Measurements from ENCODE around the gene OSR1. TPM values are rescaled to one million over a fixed set of nuclear protein-coding genes. Genes with fewer than 3 reads are reported as not detected.

Gene OSR1
- polyA plus RNA-seq, 4 donors = 0.27 to 12.2 (median 2.2) TPM; not detected in 1

GRCh38 chr2:19371996-19372582 lies 13.7 kb upstream of the OSR1 start:
- Histone ChIP-seq H3K4me1 (ENCODE audit: control insufficient read depth in 3 of 3, insufficient read depth in 2 of 3, low read depth in 1 of 3, low read length in 2 of 3) (no peaks in the 10 kb centered on the region), H3K27me3 (ENCODE audit: control insufficient read depth in 3 of 3, insufficient read depth in 3 of 3, low read length in 3 of 3) (peaks cover 0 to 16% (median 5%) of the 10 kb centered on the region in 3 donors), H3K36me3 (ENCODE audit: control insufficient read depth in 3 of 3, insufficient read depth in 2 of 3, low read depth in 1 of 3, low read length in 3 of 3) (no peaks in the 10 kb centered on the region), H3K27ac (ENCODE audit: low read depth in 1 of 3, low read length in 2 of 3) (no peak overlapping the region), H3K9me3 (ENCODE audit: control insufficient read depth in 2 of 2, insufficient read depth in 1 of 2, low read depth in 1 of 2, low read length in 1 of 2) (no peaks in the 10 kb centered on the region), H3K4me3 (ENCODE audit: low read depth in 1 of 3, low read length in 3 of 3) (no peak overlapping the region)
- no peak for FAIRE-seq
- 58 to 75% (median 60%) methylated on average over 4 of the region's 4 CpGs for WGBS, 3 donors
- DNase-seq = no peak

GRCh38 chr2:19369341-19369955 lies 11.0 kb upstream of the OSR1 start:
- no peak for FAIRE-seq
- 36 to 75% (median 46%) methylated on average over 2 of the region's 2 CpGs for WGBS, 3 donors
- no peaks in the 10 kb centered on the region for H3K9me3 ChIP-seq (ENCODE audit: control insufficient read depth in 2 of 2, insufficient read depth in 1 of 2, low read depth in 1 of 2, low read length in 1 of 2)

GRCh38 chr2:19368760-19369159 lies 10.3 kb upstream of the OSR1 start:
- no peak for FAIRE-seq
- Histone ChIP-seq H3K4me1 (ENCODE audit: control insufficient read depth in 3 of 3, insufficient read depth in 2 of 3, low read depth in 1 of 3, low read length in 2 of 3) (no peaks in the 10 kb centered on the region), H3K27me3 (ENCODE audit: control insufficient read depth in 3 of 3, insufficient read depth in 3 of 3, low read length in 3 of 3) (peaks cover 0 to 33% (median 5%) of the 10 kb centered on the region in 3 donors), H3K4me3 (ENCODE audit: low read depth in 1 of 3, low read length in 3 of 3) (no peak overlapping the region), H3K36me3 (ENCODE audit: control insufficient read depth in 3 of 3, insufficient read depth in 2 of 3, low read depth in 1 of 3, low read length in 3 of 3) (no peaks in the 10 kb centered on the region), H3K27ac (ENCODE audit: low read depth in 1 of 3, low read length in 2 of 3) (no peak overlapping the region), H3K9me3 (ENCODE audit: control insufficient read depth in 2 of 2, insufficient read depth in 1 of 2, low read depth in 1 of 2, low read length in 1 of 2) (no peaks in the 10 kb centered on the region)
- DNase-seq = no peak
- 55 to 77% (median 63%) methylated on average over 4 of the region's 4 CpGs for WGBS, 3 donors

More at GRCh38 chr2:19369341-19369955, 11.0 kb upstream of the OSR1 start:
- Histone ChIP-seq H3K27ac (ENCODE audit: low read depth in 1 of 3, low read length in 2 of 3) (no peak overlapping the region), H3K4me3 (ENCODE audit: low read depth in 1 of 3, low read length in 3 of 3) (no peak overlapping the region), H3K4me1 (ENCODE audit: control insufficient read depth in 3 of 3, insufficient read depth in 2 of 3, low read depth in 1 of 3, low read length in 2 of 3) (no peaks in the 10 kb centered on the region), H3K36me3 (ENCODE audit: control insufficient read depth in 3 of 3, insufficient read depth in 2 of 3, low read depth in 1 of 3, low read length in 3 of 3) (no peaks in the 10 kb centered on the region), H3K27me3 (ENCODE audit: control insufficient read depth in 3 of 3, insufficient read depth in 3 of 3, low read length in 3 of 3) (peaks cover 0 to 27% (median 6%) of the 10 kb centered on the region in 3 donors)
- no peak for DNase-seq

DNA sequence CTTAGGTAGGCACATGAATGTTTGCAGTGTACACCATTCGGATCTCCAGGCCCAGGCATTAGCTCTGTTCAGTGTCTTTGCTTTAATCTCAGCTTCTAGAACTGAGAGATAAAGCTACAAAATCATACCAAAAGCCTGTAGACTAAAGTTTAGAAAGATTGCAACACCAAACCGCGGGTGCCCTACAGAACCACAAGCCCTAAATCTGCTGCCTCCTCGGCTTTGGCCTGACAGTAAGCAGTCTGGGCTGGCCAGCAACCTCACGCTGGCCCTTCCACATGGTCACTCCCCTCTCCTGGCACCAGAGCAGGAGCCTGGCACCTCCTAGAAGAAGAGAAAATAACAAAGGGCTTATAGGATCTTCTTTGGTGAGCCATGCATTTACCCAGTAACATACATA lies 8.9 kb upstream of the OSR1 start:
- no peak overlapping the region for H3K4me3 ChIP-seq (ENCODE audit: low read depth in 1 of 3, low read length in 3 of 3)
- no peak overlapping the region for H3K27ac ChIP-seq (ENCODE audit: low read depth in 1 of 3, low read length in 2 of 3)
- peaks cover 0 to 5% (median 0%) of the 10 kb centered on the region in 3 donors for H3K4me1 ChIP-seq (ENCODE audit: control insufficient read depth in 3 of 3, insufficient read depth in 2 of 3, low read depth in 1 of 3, low read length in 2 of 3)
- WGBS, 3 donors = 71 to 78% (median 76%) methylated on average over 5 of the region's 5 CpGs
- DNase-seq (no peak), FAIRE-seq (no peak)
- H3K36me3 ChIP-seq (ENCODE audit: control insufficient read depth in 3 of 3, insufficient read depth in 2 of 3, low read depth in 1 of 3, low read length in 3 of 3) = no peaks in the 10 kb centered on the region
- peaks cover 0 to 44% (median 5%) of the 10 kb centered on the region in 3 donors for H3K27me3 ChIP-seq (ENCODE audit: control insufficient read depth in 3 of 3, insufficient read depth in 3 of 3, low read length in 3 of 3)
- no peaks in the 10 kb centered on the region for H3K9me3 ChIP-seq (ENCODE audit: control insufficient read depth in 2 of 2, insufficient read depth in 1 of 2, low read depth in 1 of 2, low read length in 1 of 2)

GRCh38 chr2:19365126-19365525 lies 6.7 kb upstream of the OSR1 start:
- Histone ChIP-seq H3K4me1 (ENCODE audit: control insufficient read depth in 3 of 3, insufficient read depth in 2 of 3, low read depth in 1 of 3, low read length in 2 of 3) (peaks cover 0 to 17% (median 0%) of the 10 kb centered on the region in 3 donors), H3K9me3 (ENCODE audit: control insufficient read depth in 2 of 2, insufficient read depth in 1 of 2, low read depth in 1 of 2, low read length in 1 of 2) (no peaks in the 10 kb centered on the region), H3K36me3 (ENCODE audit: control insufficient read depth in 3 of 3, insufficient read depth in 2 of 3, low read depth in 1 of 3, low read length in 3 of 3) (no peaks in the 10 kb centered on the region), H3K4me3 (ENCODE audit: low read depth in 1 of 3, low read length in 3 of 3) (no peak overlapping the region), H3K27ac (ENCODE audit: low read depth in 1 of 3, low read length in 2 of 3) (no peak overlapping the region), H3K27me3 (ENCODE audit: control insufficient read depth in 3 of 3, insufficient read depth in 3 of 3, low read length in 3 of 3) (peaks cover 0 to 63% (median 7%) of the 10 kb centered on the region in 3 donors)
- DNase-seq (no peak), FAIRE-seq (no peak)
- 55 to 79% (median 73%) methylated on average over 3 of the region's 3 CpGs for WGBS, 3 donors

DNA sequence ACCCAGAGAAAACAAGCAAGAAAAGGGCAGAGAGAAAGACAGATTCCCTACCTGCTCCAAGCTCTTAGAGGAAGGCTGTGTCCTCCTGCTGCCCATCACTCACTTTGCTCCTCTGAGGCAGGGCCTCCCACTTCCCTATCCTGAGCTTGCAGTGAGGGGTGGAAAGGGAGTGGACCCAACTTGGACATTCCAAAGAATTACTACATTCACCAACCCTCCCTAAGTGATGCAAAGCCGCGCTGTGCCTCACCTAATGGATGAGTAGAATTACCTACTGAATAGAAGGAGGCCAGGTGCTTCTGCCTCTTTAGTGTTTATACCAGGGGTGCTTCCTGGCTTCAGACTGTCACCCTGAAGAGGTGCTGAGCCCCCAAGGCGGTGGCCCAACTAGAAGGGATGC lies 5.6 kb upstream of the OSR1 start:
- WGBS, 3 donors = 35 to 49% (median 45%) methylated on average over 3 of the region's 3 CpGs
- FAIRE-seq = no peak
- no peak for DNase-seq
- H3K27ac ChIP-seq (ENCODE audit: low read depth in 1 of 3, low read length in 2 of 3) = no peak overlapping the region
- H3K4me1 ChIP-seq (ENCODE audit: control insufficient read depth in 3 of 3, insufficient read depth in 2 of 3, low read depth in 1 of 3, low read length in 2 of 3) = peaks cover 0 to 20% (median 0%) of the 10 kb centered on the region in 3 donors
- H3K36me3 ChIP-seq (ENCODE audit: control insufficient read depth in 3 of 3, insufficient read depth in 2 of 3, low read depth in 1 of 3, low read length in 3 of 3) = no peaks in the 10 kb centered on the region
- no peaks in the 10 kb centered on the region for H3K9me3 ChIP-seq (ENCODE audit: control insufficient read depth in 2 of 2, insufficient read depth in 1 of 2, low read depth in 1 of 2, low read length in 1 of 2)
- H3K4me3 ChIP-seq (ENCODE audit: low read depth in 1 of 3, low read length in 3 of 3) = no peak overlapping the region
- peaks cover 0 to 72% (median 12%) of the 10 kb centered on the region in 3 donors for H3K27me3 ChIP-seq (ENCODE audit: control insufficient read depth in 3 of 3, insufficient read depth in 3 of 3, low read length in 3 of 3)

- Histone ChIP-seq H3K4me3 (ENCODE audit: low read depth in 1 of 3, low read length in 3 of 3) (peak overlapping the region; percentile 38 to 51 (median 51)), H3K9me3 (ENCODE audit: control insufficient read depth in 2 of 2, insufficient read depth in 1 of 2, low read depth in 1 of 2, low read length in 1 of 2) (no peaks in the 10 kb centered on the region), H3K4me1 (ENCODE audit: control insufficient read depth in 3 of 3, insufficient read depth in 2 of 3, low read depth in 1 of 3, low read length in 2 of 3) (peaks cover 0 to 24% (median 0%) of the 10 kb centered on the region in 3 donors), H3K27me3 (ENCODE audit: control insufficient read depth in 3 of 3, insufficient read depth in 3 of 3, low read length in 3 of 3) (peaks cover 0 to 72% (median 16%) of the 10 kb centered on the region in 3 donors), H3K27ac (ENCODE audit: low read depth in 1 of 3, low read length in 2 of 3) (no peak overlapping the region), H3K36me3 (ENCODE audit: control insufficient read depth in 3 of 3, insufficient read depth in 2 of 3, low read depth in 1 of 3, low read length in 3 of 3) (no peaks in the 10 kb centered on the region)
- DNase-seq (no peak), FAIRE-seq (no peak)
- WGBS, 3 donors = 5% methylated on average over 20 of the region's 20 CpGs
Measured at GRCh38 chr2:19363474-19363778, 5.0 kb upstream of the OSR1 start.

GRCh38 chr2:19362755-19363473 lies 4.5 kb upstream of the OSR1 start:
- Histone ChIP-seq H3K4me1 (ENCODE audit: control insufficient read depth in 3 of 3, insufficient read depth in 2 of 3, low read depth in 1 of 3, low read length in 2 of 3) (peaks cover 0 to 28% (median 2%) of the 10 kb centered on the region in 3 donors), H3K27me3 (ENCODE audit: control insufficient read depth in 3 of 3, insufficient read depth in 3 of 3, low read length in 3 of 3) (peaks cover 0 to 73% (median 16%) of the 10 kb centered on the region in 3 donors), H3K36me3 (ENCODE audit: control insufficient read depth in 3 of 3, insufficient read depth in 2 of 3, low read depth in 1 of 3, low read length in 3 of 3) (no peaks in the 10 kb centered on the region), H3K4me3 (ENCODE audit: low read depth in 1 of 3, low read length in 3 of 3) (peak overlapping the region; percentile 38 to 51 (median 51)), H3K9me3 (ENCODE audit: control insufficient read depth in 2 of 2, insufficient read depth in 1 of 2, low read depth in 1 of 2, low read length in 1 of 2) (no peaks in the 10 kb centered on the region), H3K27ac (ENCODE audit: low read depth in 1 of 3, low read length in 2 of 3) (peak overlapping the region in 1 of 3 donors; percentile 23)
- FAIRE-seq = no peak
- DNase-seq = peak; percentile 79 to 88
- 0 to 1% (median 1%) methylated on average over 33 of the region's 33 CpGs for WGBS, 3 donors
